ENCODE results near the gene RAB3GAP1. TPM values are rescaled to one million over a fixed set of nuclear protein-coding genes. Genes with fewer than 3 reads are reported as not detected.
A peak's percentile ranks its signal among the peaks of the same experiment; 100 is the strongest.

The RAB3GAP1 gene
- polyA plus RNA-seq, 4 donors = 15.1 to 42.9 (median 17.0) TPM

DNA sequence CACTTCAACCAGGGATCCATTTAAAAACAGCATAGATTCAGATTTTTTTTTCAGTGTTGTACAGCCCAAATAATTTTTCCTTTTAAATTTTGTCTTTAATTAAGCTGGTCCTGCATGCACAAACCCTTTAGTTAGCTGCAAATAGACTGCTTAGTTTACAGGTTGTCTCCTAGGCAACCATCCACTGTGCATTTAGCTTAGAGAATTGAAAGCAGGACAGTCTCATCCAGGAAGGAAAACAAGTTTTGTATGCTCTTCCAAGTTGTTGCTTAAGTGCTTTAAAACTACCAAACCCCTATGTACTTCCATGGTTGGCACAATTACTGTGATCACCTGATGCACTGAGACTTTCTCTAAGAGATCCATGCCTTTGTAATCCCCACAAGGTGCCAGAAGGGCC lies 4.8 kb upstream of the RAB3GAP1 start, which contains the start of gene MAP3K19:
MAP3K19 (minus strand) TSS at position 148 of the 400 bp plus-strand sequence. CDS start 22,800 bp downstream, outside the sequence.
- no peak for FAIRE-seq
- Histone ChIP-seq H3K36me3 (ENCODE audit: control insufficient read depth in 3 of 3, insufficient read depth in 2 of 3, low read depth in 1 of 3, low read length in 3 of 3) (no peaks in the 10 kb centered on the region), H3K27me3 (ENCODE audit: control insufficient read depth in 3 of 3, insufficient read depth in 3 of 3, low read length in 3 of 3) (no peaks in the 10 kb centered on the region), H3K27ac (ENCODE audit: low read depth in 1 of 3, low read length in 2 of 3) (no peak within 1 kb of the TSS), H3K4me3 (ENCODE audit: low read depth in 1 of 3, low read length in 3 of 3) (no peak within 1 kb of the TSS), H3K4me1 (ENCODE audit: control insufficient read depth in 3 of 3, insufficient read depth in 2 of 3, low read depth in 1 of 3, low read length in 2 of 3) (no peaks in the 10 kb centered on the region), H3K9me3 (ENCODE audit: control insufficient read depth in 2 of 2, insufficient read depth in 1 of 2, low read depth in 1 of 2, low read length in 1 of 2) (no peaks in the 10 kb centered on the region)
- peak in 1 of 2 donors; percentile 30 for DNase-seq

- 79 to 86% (median 79%) methylated on average over 6 of the region's 6 CpGs for WGBS, 3 donors
- no peaks in the 10 kb centered on the region for H3K9me3 ChIP-seq (ENCODE audit: control insufficient read depth in 2 of 2, insufficient read depth in 1 of 2, low read depth in 1 of 2, low read length in 1 of 2)
- no peak overlapping the region for H3K27ac ChIP-seq (ENCODE audit: low read depth in 1 of 3, low read length in 2 of 3)
- no peaks in the 10 kb centered on the region for H3K36me3 ChIP-seq (ENCODE audit: control insufficient read depth in 3 of 3, insufficient read depth in 2 of 3, low read depth in 1 of 3, low read length in 3 of 3)
- FAIRE-seq (no peak), DNase-seq (no peak)
- no peak overlapping the region for H3K4me3 ChIP-seq (ENCODE audit: low read depth in 1 of 3, low read length in 3 of 3)
- H3K4me1 ChIP-seq (ENCODE audit: control insufficient read depth in 3 of 3, insufficient read depth in 2 of 3, low read depth in 1 of 3, low read length in 2 of 3) = no peaks in the 10 kb centered on the region
- H3K27me3 ChIP-seq (ENCODE audit: control insufficient read depth in 3 of 3, insufficient read depth in 3 of 3, low read length in 3 of 3) = no peaks in the 10 kb centered on the region
Measured at GRCh38 chr2:135048122-135048521, 4.0 kb upstream of the RAB3GAP1 start.

DNA sequence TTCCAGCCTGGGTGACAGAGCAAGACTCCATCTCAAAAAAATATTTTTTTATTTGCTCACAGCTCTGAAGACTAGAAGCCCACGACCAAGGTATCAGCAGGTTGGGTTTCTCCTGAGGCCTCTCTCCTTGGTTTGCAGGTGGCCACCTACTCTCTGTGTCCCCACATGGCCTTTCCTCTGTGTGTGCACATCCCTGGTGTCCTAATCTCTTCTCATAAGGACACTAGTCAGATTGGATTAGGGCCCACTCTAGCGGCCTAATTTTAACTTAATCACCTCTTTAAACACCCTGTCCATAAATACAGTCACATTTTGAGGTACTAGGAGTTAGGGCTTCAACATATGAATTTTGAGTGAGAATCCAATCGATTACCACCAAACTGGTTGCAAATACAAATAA lies 2.0 kb upstream of the RAB3GAP1 start:
- Histone ChIP-seq H3K27me3 (ENCODE audit: control insufficient read depth in 3 of 3, insufficient read depth in 3 of 3, low read length in 3 of 3) (no peaks in the 10 kb centered on the region), H3K27ac (ENCODE audit: low read depth in 1 of 3, low read length in 2 of 3) (no peak overlapping the region)

GRCh38 chr2:135050684-135051083 lies 1.4 kb upstream of the RAB3GAP1 start:
- Histone ChIP-seq H3K9me3 (ENCODE audit: control insufficient read depth in 2 of 2, insufficient read depth in 1 of 2, low read depth in 1 of 2, low read length in 1 of 2) (no peaks in the 10 kb centered on the region), H3K4me1 (ENCODE audit: control insufficient read depth in 3 of 3, insufficient read depth in 2 of 3, low read depth in 1 of 3, low read length in 2 of 3) (peaks cover 2 to 7% (median 3%) of the 10 kb centered on the region in 3 donors), H3K27ac (ENCODE audit: low read depth in 1 of 3, low read length in 2 of 3) (no peak overlapping the region), H3K36me3 (ENCODE audit: control insufficient read depth in 3 of 3, insufficient read depth in 2 of 3, low read depth in 1 of 3, low read length in 3 of 3) (no peaks in the 10 kb centered on the region), H3K27me3 (ENCODE audit: control insufficient read depth in 3 of 3, insufficient read depth in 3 of 3, low read length in 3 of 3) (no peaks in the 10 kb centered on the region), H3K4me3 (ENCODE audit: low read depth in 1 of 3, low read length in 3 of 3) (no peak overlapping the region)
- WGBS, 3 donors = 84 to 93% (median 92%) methylated on average over 6 of the region's 6 CpGs
- peak in 1 of 2 donors; percentile 25 for DNase-seq
- no peak for FAIRE-seq

More for the DNA sequence above, 2.0 kb upstream of the RAB3GAP1 start:
- Histone ChIP-seq H3K36me3 (ENCODE audit: control insufficient read depth in 3 of 3, insufficient read depth in 2 of 3, low read depth in 1 of 3, low read length in 3 of 3) (no peaks in the 10 kb centered on the region), H3K4me1 (ENCODE audit: control insufficient read depth in 3 of 3, insufficient read depth in 2 of 3, low read depth in 1 of 3, low read length in 2 of 3) (peaks cover 2 to 7% (median 3%) of the 10 kb centered on the region in 3 donors), H3K9me3 (ENCODE audit: control insufficient read depth in 2 of 2, insufficient read depth in 1 of 2, low read depth in 1 of 2, low read length in 1 of 2) (no peaks in the 10 kb centered on the region), H3K4me3 (ENCODE audit: low read depth in 1 of 3, low read length in 3 of 3) (no peak overlapping the region)
- FAIRE-seq = no peak
- no peak for DNase-seq
- WGBS, 3 donors = 67 to 78% (median 69%) methylated on average over 3 of the region's 3 CpGs

- Histone ChIP-seq H3K27ac (ENCODE audit: low read depth in 1 of 3, low read length in 2 of 3) (peak overlapping the region; percentile 74 to 97 (median 97)), H3K9me3 (ENCODE audit: control insufficient read depth in 2 of 2, insufficient read depth in 1 of 2, low read depth in 1 of 2, low read length in 1 of 2) (no peaks in the 10 kb centered on the region), H3K4me1 (ENCODE audit: control insufficient read depth in 3 of 3, insufficient read depth in 2 of 3, low read depth in 1 of 3, low read length in 2 of 3) (peaks cover 2 to 9% (median 3%) of the 10 kb centered on the region in 3 donors), H3K36me3 (ENCODE audit: control insufficient read depth in 3 of 3, insufficient read depth in 2 of 3, low read depth in 1 of 3, low read length in 3 of 3) (peaks cover 0 to 5% (median 0%) of the 10 kb centered on the region in 3 donors), H3K4me3 (ENCODE audit: low read depth in 1 of 3, low read length in 3 of 3) (peak overlapping the region; percentile 60 to 96 (median 83)), H3K27me3 (ENCODE audit: control insufficient read depth in 3 of 3, insufficient read depth in 3 of 3, low read length in 3 of 3) (no peaks in the 10 kb centered on the region)
- FAIRE-seq (no peak), DNase-seq (peak in 1 of 2 donors; percentile 6)
- WGBS, 3 donors = 3 to 6% (median 4%) methylated on average over 15 of the region's 15 CpGs
Measured at GRCh38 chr2:135052997-135053474, 944 bp downstream of the RAB3GAP1 start.

- DNase-seq (no peak), FAIRE-seq (no peak)
- WGBS, 3 donors = 73 to 80% (median 79%) methylated on average over 2 of the region's 2 CpGs
- Histone ChIP-seq H3K27me3 (ENCODE audit: control insufficient read depth in 3 of 3, insufficient read depth in 3 of 3, low read length in 3 of 3) (no peaks in the 10 kb centered on the region), H3K4me3 (ENCODE audit: low read depth in 1 of 3, low read length in 3 of 3) (no peak overlapping the region), H3K4me1 (ENCODE audit: control insufficient read depth in 3 of 3, insufficient read depth in 2 of 3, low read depth in 1 of 3, low read length in 2 of 3) (peaks cover 2 to 9% (median 3%) of the 10 kb centered on the region in 3 donors), H3K27ac (ENCODE audit: low read depth in 1 of 3, low read length in 2 of 3) (no peak overlapping the region), H3K36me3 (ENCODE audit: control insufficient read depth in 3 of 3, insufficient read depth in 2 of 3, low read depth in 1 of 3, low read length in 3 of 3) (peaks cover 0 to 8% (median 0%) of the 10 kb centered on the region in 3 donors), H3K9me3 (ENCODE audit: control insufficient read depth in 2 of 2, insufficient read depth in 1 of 2, low read depth in 1 of 2, low read length in 1 of 2) (no peaks in the 10 kb centered on the region)
Measured at GRCh38 chr2:135055182-135055786, 3.2 kb downstream of the RAB3GAP1 start.

- no peaks in the 10 kb centered on the region for H3K27me3 ChIP-seq (ENCODE audit: control insufficient read depth in 3 of 3, insufficient read depth in 3 of 3, low read length in 3 of 3)
- peaks cover 2 to 9% (median 3%) of the 10 kb centered on the region in 3 donors for H3K4me1 ChIP-seq (ENCODE audit: control insufficient read depth in 3 of 3, insufficient read depth in 2 of 3, low read depth in 1 of 3, low read length in 2 of 3)
- no peak for FAIRE-seq
Measured at GRCh38 chr2:135056790-135057189, 4.7 kb downstream of the RAB3GAP1 start.

GRCh38 chr2:135059577-135059976 lies 7.5 kb downstream of the RAB3GAP1 start:
- DNase-seq (no peak), FAIRE-seq (no peak)
- no peaks in the 10 kb centered on the region for H3K9me3 ChIP-seq (ENCODE audit: control insufficient read depth in 2 of 2, insufficient read depth in 1 of 2, low read depth in 1 of 2, low read length in 1 of 2)
- peaks cover 2 to 19% (median 3%) of the 10 kb centered on the region in 3 donors for H3K36me3 ChIP-seq (ENCODE audit: control insufficient read depth in 3 of 3, insufficient read depth in 2 of 3, low read depth in 1 of 3, low read length in 3 of 3)
- H3K27ac ChIP-seq (ENCODE audit: low read depth in 1 of 3, low read length in 2 of 3) = no peak overlapping the region
- peaks cover 0 to 2% (median 0%) of the 10 kb centered on the region in 3 donors for H3K4me1 ChIP-seq (ENCODE audit: control insufficient read depth in 3 of 3, insufficient read depth in 2 of 3, low read depth in 1 of 3, low read length in 2 of 3)
- H3K27me3 ChIP-seq (ENCODE audit: control insufficient read depth in 3 of 3, insufficient read depth in 3 of 3, low read length in 3 of 3) = no peaks in the 10 kb centered on the region
- no peak overlapping the region for H3K4me3 ChIP-seq (ENCODE audit: low read depth in 1 of 3, low read length in 3 of 3)

More at GRCh38 chr2:135056790-135057189, 4.7 kb downstream of the RAB3GAP1 start:
- no peaks in the 10 kb centered on the region for H3K9me3 ChIP-seq (ENCODE audit: control insufficient read depth in 2 of 2, insufficient read depth in 1 of 2, low read depth in 1 of 2, low read length in 1 of 2)
- peaks cover 2 to 14% (median 3%) of the 10 kb centered on the region in 3 donors for H3K36me3 ChIP-seq (ENCODE audit: control insufficient read depth in 3 of 3, insufficient read depth in 2 of 3, low read depth in 1 of 3, low read length in 3 of 3)
- no peak for DNase-seq
- H3K4me3 ChIP-seq (ENCODE audit: low read depth in 1 of 3, low read length in 3 of 3) = no peak overlapping the region
- H3K27ac ChIP-seq (ENCODE audit: low read depth in 1 of 3, low read length in 2 of 3) = no peak overlapping the region
